ENCODE data around the gene MCM3. TPM values are rescaled to one million over a fixed set of nuclear protein-coding genes. Genes with fewer than 3 reads are reported as not detected.

Gene MCM3
- total RNA-seq, 1 experiment from 2014 or later, result 198 TPM

GRCh38 chr6:52303178-52303577 lies 18.6 kb upstream of the MCM3 start:
- no peak for DNase-seq (ENCODE audit: low spot score)

GRCh38 chr6:52301326-52301725 lies 16.8 kb upstream of the MCM3 start:
- no peak for DNase-seq (ENCODE audit: low spot score)

- no peak for DNase-seq (ENCODE audit: low spot score)
These were observed 16.0 kb upstream of the MCM3 start for GRCh38 chr6:52300489-52300931.

DNA sequence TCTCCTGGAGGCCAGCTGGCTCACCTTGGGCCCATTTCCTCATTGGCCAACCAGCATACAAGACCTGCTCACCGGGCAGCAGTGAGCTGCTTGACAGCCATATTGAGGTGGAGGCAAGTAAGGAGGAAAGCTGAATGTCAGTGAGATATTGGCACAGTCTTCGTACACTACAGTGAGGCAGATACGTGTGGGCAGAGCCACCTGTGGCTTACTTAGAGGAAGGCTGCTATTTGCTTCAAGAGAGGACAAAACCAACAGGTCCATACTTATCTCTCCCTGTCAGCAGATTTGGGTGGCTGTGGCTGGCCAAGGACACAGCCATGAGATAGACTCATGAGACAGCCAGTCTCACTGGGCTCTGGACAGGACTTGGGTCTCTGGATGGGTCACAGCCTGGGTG lies 15.1 kb upstream of the MCM3 start:
- no peak for DNase-seq (ENCODE audit: low spot score)

- DNase-seq (ENCODE audit: low spot score), result no peak
These were observed 12.9 kb upstream of the MCM3 start for GRCh38 chr6:52297433-52297832.

DNA sequence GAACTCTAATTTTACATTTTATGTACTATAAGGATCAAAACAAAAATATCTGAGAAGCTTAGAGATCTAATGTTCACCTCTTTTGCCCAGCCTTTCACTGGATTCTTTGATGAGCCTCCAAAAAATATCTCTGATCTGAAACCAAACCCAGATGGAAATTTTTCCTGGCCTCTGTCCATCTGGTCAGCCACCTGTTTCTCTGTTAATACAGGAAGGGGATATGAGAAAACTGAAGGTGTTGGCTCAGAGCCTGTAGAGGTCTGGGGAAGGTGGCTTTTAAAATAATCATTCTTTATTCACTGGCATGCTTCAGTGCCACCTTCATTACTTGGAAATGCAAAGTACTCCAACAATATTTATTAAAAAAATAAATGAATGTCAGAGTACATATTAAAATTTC lies 8.5 kb upstream of the MCM3 start:
- no peak for DNase-seq (ENCODE audit: low spot score)

DNA sequence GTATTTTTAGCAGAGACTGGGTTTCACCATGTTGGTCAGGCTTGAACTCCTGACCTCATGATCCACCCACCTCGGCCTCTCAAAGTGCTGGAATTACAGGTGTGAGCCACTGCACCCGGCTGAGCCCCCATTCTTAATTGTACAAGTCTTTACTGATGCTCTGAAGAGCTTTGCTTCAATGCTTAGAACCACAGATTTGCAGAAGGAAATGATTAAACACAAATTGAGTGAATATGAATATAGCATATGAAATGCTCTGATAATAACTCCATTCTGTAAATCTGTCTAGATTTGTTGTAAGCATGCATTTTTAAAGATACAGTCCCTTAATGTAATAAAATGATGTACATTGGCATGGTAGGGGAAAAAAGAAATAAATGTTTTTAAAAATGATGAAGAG lies 4.3 kb upstream of the MCM3 start:
- DNase-seq (ENCODE audit: low spot score), result no peak

GRCh38 chr6:52288216-52288615 lies 3.7 kb upstream of the MCM3 start:
- no peak for DNase-seq (ENCODE audit: low spot score)

DNA sequence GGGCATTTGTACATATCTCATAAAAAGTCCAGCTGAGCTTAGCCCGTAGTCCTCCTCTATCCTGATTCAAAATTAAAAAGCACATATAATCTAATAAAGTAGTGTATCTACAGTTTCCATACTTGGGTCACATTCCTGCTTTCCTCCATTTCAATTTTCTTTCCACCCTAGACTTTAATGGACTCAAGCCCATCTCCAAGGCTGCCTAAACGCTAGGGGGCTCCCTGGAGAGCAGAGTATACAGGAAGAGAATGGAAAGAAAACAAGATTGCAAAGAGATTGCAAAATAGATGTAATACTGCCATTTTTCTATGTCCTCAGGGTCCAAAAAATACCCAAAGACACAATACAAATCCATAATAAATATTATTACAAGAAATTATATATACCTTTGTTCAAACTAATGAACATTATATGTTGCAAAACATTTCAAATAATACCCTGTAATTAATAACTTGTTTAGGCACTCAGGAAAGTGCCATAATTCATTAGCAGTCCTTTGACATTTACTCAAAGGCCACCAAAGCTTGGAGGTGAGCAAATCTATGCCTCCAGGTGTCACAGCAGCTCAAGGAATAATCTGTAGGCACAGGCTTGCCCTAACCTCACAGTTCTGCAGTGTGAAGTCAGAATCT lies 2.4 kb upstream of the MCM3 start:
- DNase-seq (ENCODE audit: low spot score), result peak; percentile 50

DNA sequence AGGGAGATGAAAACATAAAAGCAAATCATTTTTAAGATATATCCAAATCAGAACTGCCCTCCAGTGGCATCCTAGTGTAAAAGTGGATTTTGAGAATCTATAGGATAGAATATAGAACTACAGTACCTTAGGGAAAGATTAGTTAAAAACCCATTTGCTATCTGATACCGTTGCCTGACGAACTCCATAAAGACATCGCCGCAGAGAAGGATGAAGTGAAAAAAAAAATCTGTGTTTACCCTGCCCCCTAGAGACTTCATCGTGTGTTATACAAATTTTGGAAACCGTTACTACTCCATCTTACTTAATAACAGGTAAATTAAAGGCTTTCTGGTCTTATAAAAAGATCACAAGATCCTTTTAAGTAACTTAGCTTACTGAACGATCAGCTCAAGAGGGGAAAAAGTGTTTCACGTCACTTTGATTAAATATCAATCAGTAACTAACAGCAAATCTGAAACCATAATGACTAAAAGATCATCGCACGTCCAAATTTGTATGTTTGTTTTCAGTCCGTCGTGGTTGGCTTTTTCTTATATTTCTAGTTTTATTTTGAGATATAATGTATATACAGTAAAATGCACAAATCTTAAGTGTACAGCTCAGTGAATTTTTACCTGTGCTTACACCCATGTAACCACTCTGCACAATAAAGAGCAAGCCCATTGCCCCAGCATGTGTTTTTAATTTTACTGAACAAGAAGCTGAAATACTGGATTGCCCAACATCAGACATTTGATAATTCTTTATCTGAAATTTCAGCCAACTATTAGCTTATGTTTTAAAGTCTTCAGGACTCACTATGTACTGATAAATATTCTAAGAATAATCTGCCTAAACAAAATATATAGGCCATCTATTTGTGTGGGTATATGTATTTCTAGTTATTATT lies 881 bp upstream of the MCM3 start:
- DNase-seq (ENCODE audit: low spot score), result peak; percentile 14

- DNase-seq (ENCODE audit: low spot score), result peak; percentile 46
These were observed 447 bp downstream of the MCM3 start for GRCh38 chr6:52284131-52284459.

DNA sequence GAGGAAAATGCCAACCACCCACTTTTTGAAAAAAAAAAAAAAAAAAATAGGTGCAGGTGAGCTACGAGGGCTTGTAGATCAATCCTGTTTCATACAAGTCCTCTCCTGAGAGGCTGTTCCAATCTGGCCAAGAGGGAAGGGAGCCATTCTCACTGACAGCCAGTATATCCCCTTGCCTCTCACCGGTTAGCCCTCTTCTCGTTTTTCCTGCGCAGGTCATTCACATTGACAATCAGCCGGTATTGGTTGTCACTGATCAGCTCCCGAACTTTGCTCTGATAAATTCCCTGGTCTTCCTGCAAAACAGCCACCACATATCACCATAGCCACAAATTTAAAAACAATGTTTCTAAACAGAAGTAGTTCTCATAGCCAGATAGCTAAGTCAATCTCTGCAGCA lies 1.4 kb downstream of the MCM3 start:
- DNase-seq (ENCODE audit: low spot score), result no peak

GRCh38 chr6:52276130-52276529 lies 8.4 kb downstream of the MCM3 start:
- DNase-seq (ENCODE audit: low spot score), result no peak

DNA sequence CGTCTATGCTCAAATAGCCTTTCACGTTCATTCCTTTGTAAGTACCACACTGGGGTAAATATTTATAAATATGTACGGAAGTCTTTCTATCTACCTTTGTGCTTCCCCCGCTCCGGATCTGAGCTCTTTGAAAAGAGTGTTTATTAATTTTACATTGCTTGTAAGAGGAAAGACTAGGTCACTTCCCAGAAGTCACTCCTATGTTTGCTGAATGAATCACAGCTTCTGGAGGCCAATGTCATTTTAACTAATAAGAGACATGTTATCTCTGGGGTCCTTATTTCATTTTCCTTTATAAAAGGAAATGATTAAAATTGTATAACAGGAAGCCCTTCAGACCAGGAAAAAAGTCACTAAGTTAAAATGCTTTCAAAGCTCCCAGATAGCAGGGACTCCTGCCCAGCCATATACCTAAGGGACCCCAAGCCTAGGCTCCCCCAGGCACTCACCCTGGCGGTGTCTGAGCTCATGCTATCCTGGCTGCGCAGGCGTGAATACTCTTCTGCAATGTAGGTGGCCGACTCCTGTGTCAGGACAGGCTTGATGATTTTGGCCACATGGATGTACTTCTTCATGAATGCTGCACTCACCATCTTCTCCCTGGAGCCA lies 12.6 kb downstream of the MCM3 start:
- DNase-seq (ENCODE audit: low spot score), result no peak

- DNase-seq (ENCODE audit: low spot score), result peak; percentile 51
These were observed 20.6 kb downstream of the MCM3 start for GRCh38 chr6:52263709-52264540.

DNA sequence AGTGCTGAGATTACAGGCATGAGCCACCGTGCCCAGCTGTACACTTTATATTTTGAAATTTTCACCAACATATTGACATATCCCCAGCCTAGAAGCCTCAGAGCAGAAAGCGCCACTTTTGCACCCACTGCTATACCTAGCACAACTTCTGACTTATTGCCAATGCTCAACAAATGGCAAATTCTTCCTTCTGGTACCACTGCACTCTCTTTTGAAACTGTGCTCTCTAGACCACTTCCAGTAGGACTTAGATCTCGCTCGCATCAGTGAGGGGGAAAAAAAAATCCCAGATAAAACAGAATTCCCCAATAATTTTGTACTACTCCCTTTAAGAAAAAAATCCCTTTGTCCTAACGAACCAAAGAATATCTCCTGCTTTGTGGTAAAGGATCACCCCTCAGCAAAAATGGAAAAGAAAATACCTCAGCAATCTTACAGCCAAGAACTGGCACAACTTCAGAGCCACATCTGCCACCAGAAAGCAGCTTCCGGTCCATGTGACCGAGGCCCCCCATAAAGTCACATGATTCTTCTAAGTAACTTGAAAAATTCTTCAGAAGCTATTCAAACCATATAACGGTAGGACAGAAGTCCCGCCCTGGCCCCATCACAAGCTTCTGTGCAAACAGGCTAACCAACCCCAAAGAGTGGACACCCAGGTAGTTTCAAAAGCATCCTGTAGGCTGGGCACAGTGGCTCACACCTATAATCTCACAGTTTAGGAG lies 21.8 kb downstream of the MCM3 start:
- DNase-seq (ENCODE audit: low spot score), result no peak

DNA sequence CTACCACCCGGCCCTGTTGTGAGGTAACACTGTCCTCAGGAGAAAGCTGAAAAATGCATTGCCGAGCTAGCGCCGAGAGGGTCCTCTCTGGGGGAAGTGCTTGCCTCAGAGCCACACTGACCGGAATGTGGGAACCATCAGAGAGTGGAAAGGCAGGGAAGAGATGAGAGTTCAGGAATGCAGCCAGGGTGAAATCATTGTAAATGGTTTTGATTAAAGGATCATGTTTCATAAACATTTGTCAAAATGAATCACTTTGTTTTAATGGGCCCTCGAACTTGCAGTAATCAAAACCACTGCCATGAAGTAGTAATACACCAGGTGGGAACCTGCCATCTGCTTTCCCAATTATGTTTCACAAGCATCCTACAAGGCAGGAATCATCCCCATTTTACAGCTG lies 23.3 kb downstream of the MCM3 start:
- DNase-seq (ENCODE audit: low spot score), result no peak

DNA sequence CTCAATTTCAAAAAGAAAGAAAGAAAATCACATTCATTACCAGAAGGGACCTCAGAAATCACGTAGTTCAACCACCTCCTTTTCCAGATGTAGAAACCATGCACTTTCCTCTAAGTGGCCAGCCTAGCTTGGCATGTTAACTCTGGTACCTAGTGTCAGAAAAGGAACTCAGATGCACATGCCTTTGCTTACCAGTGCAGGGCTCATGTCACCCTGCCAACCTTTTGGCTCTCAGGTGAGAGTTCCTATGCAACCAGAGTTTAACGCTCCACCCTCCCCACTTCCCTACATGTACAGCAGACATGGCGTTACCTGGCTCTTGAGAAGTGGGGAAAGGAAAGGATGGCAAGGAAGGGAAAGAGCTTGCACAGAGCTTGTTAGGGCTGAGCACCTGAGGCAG lies 23.9 kb downstream of the MCM3 start:
- DNase-seq (ENCODE audit: low spot score), result no peak

DNA sequence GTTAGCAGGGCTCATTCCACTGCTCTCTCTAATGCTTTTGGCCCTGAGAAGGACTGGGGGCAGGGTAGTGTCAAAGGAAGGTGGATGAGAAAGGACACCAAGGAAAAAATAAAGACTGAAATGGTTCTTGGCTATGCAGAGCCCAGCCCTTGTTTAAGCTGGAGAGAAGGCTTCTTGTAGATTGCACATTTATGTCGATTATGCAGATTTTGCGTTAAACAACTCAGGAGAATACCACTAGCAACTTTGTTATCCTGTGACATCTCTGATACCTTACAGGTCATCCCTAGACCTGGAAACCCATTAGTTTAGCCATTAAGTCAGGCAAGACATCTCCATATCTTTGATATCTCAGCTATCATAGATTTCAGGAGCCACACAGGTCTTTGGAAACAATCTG lies 29.1 kb downstream of the MCM3 start:
- DNase-seq (ENCODE audit: low spot score), result no peak

DNA sequence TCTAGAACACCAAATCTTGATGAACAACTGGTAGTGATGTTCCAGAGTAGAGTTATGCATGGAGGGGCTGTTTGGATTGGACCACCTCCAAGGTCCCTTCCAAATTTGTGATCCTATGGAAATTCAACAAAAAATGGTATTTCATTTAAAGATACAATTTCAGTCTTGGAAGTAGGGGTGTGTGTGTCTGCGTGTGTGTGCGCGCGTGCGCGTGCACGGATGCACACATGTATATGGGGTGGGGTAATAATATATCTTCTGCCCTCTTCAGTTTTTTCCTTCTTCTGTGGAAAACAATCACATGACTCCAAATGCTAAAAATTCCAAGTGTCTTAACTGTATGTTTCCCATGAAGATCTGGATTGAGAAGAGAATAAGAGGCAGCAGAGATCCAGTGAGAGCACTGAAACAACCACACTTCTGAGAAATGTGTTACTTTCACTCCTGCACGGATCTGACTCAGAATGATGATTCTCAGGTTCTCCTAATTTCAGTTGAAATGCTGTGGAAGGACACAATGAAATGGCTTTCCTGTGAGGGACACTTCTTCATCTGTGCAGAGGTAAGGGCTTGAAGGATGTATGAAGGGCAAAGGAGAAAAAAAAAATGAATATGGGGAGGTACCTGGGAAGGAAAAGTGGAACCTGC lies 29.7 kb downstream of the MCM3 start:
- no peak for DNase-seq (ENCODE audit: low spot score)

- DNase-seq (ENCODE audit: low spot score), result no peak
These were observed 31.0 kb downstream of the MCM3 start for GRCh38 chr6:52253494-52253893.

All from A172 (cell line).